GM12878 (cell line): Measurements from ENCODE around the gene SUPT3H. TPM values are rescaled to one million over a fixed set of nuclear protein-coding genes. Genes with fewer than 3 reads are reported as not detected.

ENCODE experiments used
- ATAC-seq: fragments of 200-7000 bp; cut with Tn5 transposase; 3 replicates; pipeline ENCODE4 v1.9.1; 2020; ENCODE audit warnings: mild to moderate bottlenecking, moderate library complexity
- BruUV-seq: library from RNA; stranded (reverse); fragments of 400-500 nt; replicated peaks from 2 replicates; lab custom pipeline; 2021; lab: Mats Ljungman, UMichigan
- CTCF ChIA-PET: fragments of 300-600 bp; sonication (Branson Sonifier 250); formaldehyde crosslinking; extraction: SDS; loops from one replicate; lab custom pipeline; 2021; ENCODE audit warnings: inconsistent platforms; lab: Yijun Ruan, JAX
- POLR2A ChIA-PET: fragments of 350-600 bp; formaldehyde crosslinking; extraction: SDS; loops from one replicate; lab custom pipeline; 2021; ENCODE audit warnings: inconsistent platforms; lab: Charles Lee
- RAD21 ChIA-PET: fragments of 300-600 bp; sonication (Branson Sonifier 250); formaldehyde crosslinking; loops from one replicate; lab custom pipeline; 2023; ENCODE audit warnings: antibody characterized with exemption; ENCODE audit not compliant: unreplicated experiment; lab: Charles Lee
- SMC1A ChIA-PET: fragments of 300-600 bp; sonication (Branson Sonifier 250); formaldehyde crosslinking; loops from one replicate; lab custom pipeline; 2023; ENCODE audit not compliant: unreplicated experiment, uncharacterized antibody; lab: Charles Lee
- DNase-seq: peaks from one replicate; pipeline ENCODE4 v3.0.0-alpha.2; 2011; ENCODE audit warnings: low read depth, low spot score
- FAIRE-seq: peaks from 3 replicates; lab custom pipeline; 2011; peaks lifted over from hg19 to GRCh38; lab: Jason Lieb, UNC
- H2AFZ ChIP-seq: 2 replicates; pipeline ENCODE4 v1.6.0; 2011; ENCODE audit warnings: low read depth, low read length, control low read depth; ENCODE audit not compliant: control insufficient read depth
- H3K27ac ChIP-seq: 2 replicates; pipeline ENCODE4 v1.5.1; 2011; ENCODE audit warnings: control low read depth; ENCODE audit not compliant: control insufficient read depth, insufficient read depth
- H3K27me3 ChIP-seq, 2 experiments: replicated peaks in 1 of 2; 2 replicates each; pipeline versions ENCODE4 v1.6.0 to v1.6.1; 2011; ENCODE audit warnings: low read length in 1 of 2; ENCODE audit not compliant: control insufficient read depth in 2 of 2, insufficient read depth in 2 of 2
- H3K36me3 ChIP-seq, 2 experiments: 2 replicates each; pipeline ENCODE4 v1.5.1; 2011; ENCODE audit warnings: low read length in 1 of 2; ENCODE audit not compliant: control insufficient read depth in 2 of 2, insufficient read depth in 2 of 2
- H3K4me1 ChIP-seq: 2 replicates; pipeline ENCODE4 v1.6.1; 2011; ENCODE audit warnings: mild to moderate bottlenecking, low read length, moderate library complexity, mixed read lengths; ENCODE audit not compliant: control insufficient read depth, insufficient read depth
- H3K4me2 ChIP-seq: 2 replicates; pipeline ENCODE4 v1.6.0; 2011; ENCODE audit warnings: control low read depth; ENCODE audit not compliant: control insufficient read depth, insufficient read depth
- H3K4me3 ChIP-seq: fragments of 200-600 bp; sonication (generic); 2 replicates; pipeline ENCODE4 v1.5.1; 2016
- H3K79me2 ChIP-seq: 2 replicates; pipeline ENCODE4 v1.6.0; 2011; ENCODE audit warnings: low read length; ENCODE audit not compliant: control insufficient read depth, insufficient read depth
- H3K9ac ChIP-seq: 2 replicates; pipeline ENCODE4 v1.8.0; 2011; ENCODE audit warnings: low read length, control low read depth, mixed read lengths; ENCODE audit not compliant: control insufficient read depth, insufficient read depth
- H3K9me3 ChIP-seq: replicated peaks from 3 replicates; pipeline ENCODE4 v1.5.1; 2011; ENCODE audit warnings: mild to moderate bottlenecking, low read length; ENCODE audit not compliant: control insufficient read depth, insufficient read depth
- H4K20me1 ChIP-seq: 2 replicates; pipeline ENCODE4 v1.6.0; 2011; ENCODE audit not compliant: control insufficient read depth, insufficient read depth
- ESRRA ChIP-seq: IDR thresholded peaks from 2 replicates; pipeline ENCODE4 v1.6.1; 2012; ENCODE audit warnings: mild to moderate bottlenecking, low read length, improper control_type of control experiment
- FOS ChIP-seq: IDR thresholded peaks from 3 replicates; pipeline ENCODE4 v1.6.1; 2011; ENCODE audit warnings: borderline replicate concordance; ENCODE audit not compliant: insufficient read length; ENCODE audit errors: extremely low read depth
- PAX5 ChIP-seq: IDR thresholded peaks from 2 replicates; pipeline ENCODE4 v1.6.1; 2011; ENCODE audit warnings: low read depth, low read length, borderline replicate concordance
- POU2F2 ChIP-seq: IDR thresholded peaks from 3 replicates; pipeline ENCODE4 v1.6.1; 2011; ENCODE audit warnings: low read depth, mild to moderate bottlenecking, low read length, borderline replicate concordance
- RAD51 ChIP-seq: fragments of 450-650 bp; IDR thresholded peaks from 2 replicates; pipeline ENCODE4 v1.6.1; 2016; ENCODE audit warnings: moderate library complexity, mild to moderate bottlenecking, inconsistent platforms
- RFX5 ChIP-seq: IDR thresholded peaks from 2 replicates; pipeline ENCODE4 v1.6.1; 2011; ENCODE audit warnings: low read depth, low read length, improper control_type of control experiment
- SMARCA5 ChIP-seq: fragments of 450-650 bp; IDR thresholded peaks from 2 replicates; pipeline ENCODE4 v1.6.1; 2017; ENCODE audit warnings: mild to moderate bottlenecking
- ZSCAN29 ChIP-seq: fragments of 450-650 bp; IDR thresholded peaks from 2 replicates; pipeline ENCODE4 v1.6.1; 2017; ENCODE audit warnings: mild to moderate bottlenecking, moderate library complexity
- WGBS: methylation state at CpG from one replicate; pipeline ENCODE4 v1.1.6; 2016; ENCODE audit warnings: low lambda C conversion rate; ENCODE audit not compliant: insufficient replicate concordance, insufficient coverage; ENCODE audit errors: missing lambda C conversion rate; 5-methylcytosine and 5-hydroxymethylcytosine counted together
- in situ Hi-C: fragments of 300-500 bp; cut with MboI; formaldehyde crosslinking; loops from 9 replicates; pipeline ENCODE4 v1.14.3; 2018; ENCODE audit warnings: mixed read lengths
- intact Hi-C: fragments of 100-400 bp; cut with micrococcal nuclease; formaldehyde crosslinking; loops from one replicate; pipeline ENCODE4 v1.14.2; 2022; ENCODE audit not compliant: unreplicated experiment
- polyA plus RNA-seq, 11 experiments: library from polyadenylated mRNA; depleted of rRNA in 4 of 11; unstranded in 6 of 11; stranded (reverse) in 5 of 11; fragments of >200 nt; fragmentation: Nextera tagmentation in 4 of 11; fragmentation: Illumina TruSeq in 1 of 11; extraction: Ambion mirVana in 4 of 11; extraction: Trizol in 1 of 11; gene quantifications; 1 replicate in 1 of 11; 2 replicates in 10 of 11; pipeline versions ENCODE4 v1.2.1 to v1.2.3, GENCODE V29; 2011 to 2016; ENCODE audit warnings: inconsistent platforms in 2 of 11, missing spikeins in 2 of 11, low read depth in 1 of 11
- total RNA-seq, 4 experiments: library from RNA; depleted of rRNA in 3 of 4; stranded (reverse); fragments of >200 nt in 3 of 4; fragmentation: Illumina TruSeq in 1 of 4; extraction: Trizol in 1 of 4; gene quantifications; 2 replicates each; pipeline versions ENCODE4 v1.2.1 to v1.2.3, GENCODE V29; 2013 to 2021
- TF ChIP-seq, protein P1 (sequence below): fragments of 450-650 bp; IDR thresholded peaks from 2 replicates; pipeline ENCODE4 v1.6.1; 2018; ENCODE audit warnings: borderline replicate concordance, mild to moderate bottlenecking; ENCODE audit not compliant: partially characterized antibody
- TF ChIP-seq, protein P2 (sequence below): fragments of 450-650 bp; IDR thresholded peaks from 2 replicates; pipeline ENCODE4 v1.6.1; 2017; ENCODE audit warnings: mild to moderate bottlenecking, low read depth, inconsistent platforms; ENCODE audit not compliant: poor library complexity, severe bottlenecking

SUPT3H gene
- total and polyA plus RNA-seq, 10 of the 15 experiments (the other 5 are each of a cell fraction or from before 2014, with no cell fraction given): 0.51 to 3.7 (median 2.0) TPM

DNA sequence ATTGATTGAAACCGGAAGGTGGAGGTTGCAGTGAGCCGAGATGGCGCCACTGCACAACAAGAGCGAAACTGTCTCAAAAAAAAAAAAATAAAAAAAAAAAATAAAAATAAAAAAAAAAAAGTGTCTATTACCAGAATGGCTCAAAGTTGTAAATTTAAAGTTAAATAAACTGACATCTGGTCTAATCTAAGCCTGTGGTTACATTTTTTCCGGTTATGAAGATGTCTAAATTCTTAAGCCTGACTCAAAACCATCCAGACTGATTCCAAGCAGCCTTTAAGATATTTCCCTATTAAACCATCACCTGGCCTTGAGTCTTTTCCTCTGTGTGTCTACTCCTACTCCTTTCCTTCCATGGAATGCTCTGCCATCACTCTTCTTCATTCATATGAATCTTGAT, 421.3 kb downstream of the SUPT3H start:
- RAD21 ChIA-PET: interaction anchor here (0.7 to 1.0 kb wide), 2 partner anchors 8 to 15 kb away, joined by 3 to 5 read pairs; no protein-coding TSS in a partner anchor
- no peak for TF ChIP-seq RAD51
- TF ChIP-seq, protein P1, sequence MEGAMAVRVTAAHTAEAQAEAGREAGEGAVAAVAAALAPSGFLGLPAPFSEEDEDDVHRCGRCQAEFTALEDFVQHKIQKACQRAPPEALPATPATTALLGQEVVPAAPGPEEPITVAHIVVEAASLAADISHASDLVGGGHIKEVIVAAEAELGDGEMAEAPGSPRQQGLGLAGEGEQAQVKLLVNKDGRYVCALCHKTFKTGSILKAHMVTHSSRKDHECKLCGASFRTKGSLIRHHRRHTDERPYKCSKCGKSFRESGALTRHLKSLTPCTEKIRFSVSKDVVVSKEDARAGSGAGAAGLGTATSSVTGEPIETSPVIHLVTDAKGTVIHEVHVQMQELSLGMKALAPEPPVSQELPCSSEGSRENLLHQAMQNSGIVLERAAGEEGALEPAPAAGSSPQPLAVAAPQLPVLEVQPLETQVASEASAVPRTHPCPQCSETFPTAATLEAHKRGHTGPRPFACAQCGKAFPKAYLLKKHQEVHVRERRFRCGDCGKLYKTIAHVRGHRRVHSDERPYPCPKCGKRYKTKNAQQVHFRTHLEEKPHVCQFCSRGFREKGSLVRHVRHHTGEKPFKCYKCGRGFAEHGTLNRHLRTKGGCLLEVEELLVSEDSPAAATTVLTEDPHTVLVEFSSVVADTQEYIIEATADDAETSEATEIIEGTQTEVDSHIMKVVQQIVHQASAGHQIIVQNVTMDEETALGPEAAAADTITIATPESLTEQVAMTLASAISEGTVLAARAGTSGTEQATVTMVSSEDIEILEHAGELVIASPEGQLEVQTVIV: no peak
- TF ChIP-seq FOS: no peak
- TF ChIP-seq PAX5: no peak
- Histone ChIP-seq H3K27ac (no peak overlapping the region), H3K79me2 (no peaks in the 10 kb centered on the region), H3K36me3 (no peaks in the 10 kb centered on the region), H3K27me3 (no peaks in the 10 kb centered on the region), H4K20me1 (no peaks in the 10 kb centered on the region), H3K4me3 (no peak overlapping the region), H3K4me2 (no peak overlapping the region), H3K4me1 (no peaks in the 10 kb centered on the region), H3K9me3 (no peaks in the 10 kb centered on the region), H3K9ac (no peak overlapping the region), H2AFZ (no peak overlapping the region)
- no peak for FAIRE-seq
- CTCF ChIA-PET: no interaction called here
- no peak for DNase-seq
- POLR2A ChIA-PET: no interaction called here
- intact Hi-C loops (no loop called here), in situ Hi-C loops (no loop called here)
- BruUV-seq: no TSS peak
- ATAC-seq: no peak
- SMC1A ChIA-PET: no interaction called here
- 49% methylated on average over 5 of the region's 5 CpGs for WGBS

DNA sequence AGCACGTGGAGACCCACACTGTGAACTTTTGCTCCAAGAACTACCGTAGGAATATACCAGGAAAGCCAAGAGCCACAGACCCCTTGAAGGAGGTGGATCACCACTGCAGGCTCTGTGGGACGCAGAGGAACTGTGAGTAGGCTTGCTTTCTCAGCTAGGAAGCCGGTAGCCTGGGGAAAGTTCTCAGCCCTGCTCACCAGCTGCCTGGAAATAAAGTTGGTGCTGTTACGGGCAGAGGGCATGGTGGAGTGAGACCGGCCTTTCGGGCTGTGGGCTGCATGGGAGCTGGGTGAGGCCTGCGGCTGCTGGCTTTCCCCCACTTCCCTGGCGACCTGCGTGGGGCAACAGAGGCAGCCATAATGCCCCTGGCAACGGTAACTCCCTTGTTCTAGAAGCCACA, 422.6 kb downstream of the SUPT3H start:
- Histone ChIP-seq H3K9me3 (no peaks in the 10 kb centered on the region), H2AFZ (no peak overlapping the region), H3K36me3 (no peaks in the 10 kb centered on the region), H3K9ac (no peak overlapping the region), H3K27me3 (no peaks in the 10 kb centered on the region), H3K4me1 (no peaks in the 10 kb centered on the region), H3K4me2 (no peak overlapping the region), H3K79me2 (no peaks in the 10 kb centered on the region), H3K4me3 (no peak overlapping the region), H4K20me1 (no peaks in the 10 kb centered on the region), H3K27ac (no peak overlapping the region)
- ATAC-seq (no peak), FAIRE-seq (no peak), DNase-seq (no peak)
- CTCF ChIA-PET: no interaction called here
- intact Hi-C loops: no loop called here
- POLR2A ChIA-PET: no interaction called here
- BruUV-seq: no TSS peak
- in situ Hi-C loops: no loop called here
- SMC1A ChIA-PET: interaction anchor here (1.2 kb wide), 1 partner anchor 9 kb away, joined by 3 read pairs; no protein-coding TSS in a partner anchor
- WGBS: 63% methylated on average over 11 of the region's 11 CpGs
- RAD21 ChIA-PET: no interaction called here
- no peak for TF ChIP-seq RFX5
- TF ChIP-seq POU2F2: no peak
- TF ChIP-seq, protein P2, sequence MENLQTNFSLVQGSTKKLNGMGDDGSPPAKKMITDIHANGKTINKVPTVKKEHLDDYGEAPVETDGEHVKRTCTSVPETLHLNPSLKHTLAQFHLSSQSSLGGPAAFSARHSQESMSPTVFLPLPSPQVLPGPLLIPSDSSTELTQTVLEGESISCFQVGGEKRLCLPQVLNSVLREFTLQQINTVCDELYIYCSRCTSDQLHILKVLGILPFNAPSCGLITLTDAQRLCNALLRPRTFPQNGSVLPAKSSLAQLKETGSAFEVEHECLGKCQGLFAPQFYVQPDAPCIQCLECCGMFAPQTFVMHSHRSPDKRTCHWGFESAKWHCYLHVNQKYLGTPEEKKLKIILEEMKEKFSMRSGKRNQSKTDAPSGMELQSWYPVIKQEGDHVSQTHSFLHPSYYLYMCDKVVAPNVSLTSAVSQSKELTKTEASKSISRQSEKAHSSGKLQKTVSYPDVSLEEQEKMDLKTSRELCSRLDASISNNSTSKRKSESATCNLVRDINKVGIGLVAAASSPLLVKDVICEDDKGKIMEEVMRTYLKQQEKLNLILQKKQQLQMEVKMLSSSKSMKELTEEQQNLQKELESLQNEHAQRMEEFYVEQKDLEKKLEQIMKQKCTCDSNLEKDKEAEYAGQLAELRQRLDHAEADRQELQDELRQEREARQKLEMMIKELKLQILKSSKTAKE: no peak
- TF ChIP-seq ESRRA: no peak
- no peak for TF ChIP-seq SMARCA5
- TF ChIP-seq ZSCAN29: no peak
- no peak for TF ChIP-seq RAD51
